M059J (cell line): ENCODE measurements around the gene WT1. TPM values are rescaled to one million over a fixed set of nuclear protein-coding genes. Genes with fewer than 3 reads are reported as not detected.
"Not testable (repeated sequence)": the region's sequence is repeated elsewhere in the genome, so short reads cannot be mapped to it uniquely, and the experiment has no call there.

Experiments used
- DNase-seq: peaks from one replicate; pipeline ENCODE4 v3.0.0-alpha.2; 2012; ENCODE audit warnings: low read depth
- total RNA-seq: library from RNA; depleted of rRNA; stranded (reverse); fragments of >200 nt; shearing (Covaris generic); gene quantifications from 2 replicates; pipeline ENCODE4 v1.2.3, GENCODE V29; 2014; rRNA removed

The WT1 gene
- 4.6 and 5.9 TPM in 2 replicates for total RNA-seq

GRCh38 chr11:32435511-32435941, at the start of gene WT1:
WT1 (minus strand) TSS chr11:32435539.
- DNase-seq, result peak; percentile 58

- no peak for DNase-seq
These were observed 44.0 kb upstream of the WT1 start for GRCh38 chr11:32479291-32479690.

- DNase-seq, result no peak
These were observed 43.0 kb upstream of the WT1 start for GRCh38 chr11:32478277-32478731.

GRCh38 chr11:32473282-32473909, 38.1 kb upstream of the WT1 start:
- DNase-seq, result peak; percentile 41

GRCh38 chr11:32472226-32472625, 36.9 kb upstream of the WT1 start:
- DNase-seq, result peak; percentile 25

GRCh38 chr11:32471544-32471943, 36.2 kb upstream of the WT1 start:
- DNase-seq, result not testable (repeated sequence)

- no peak for DNase-seq
These were observed 34.5 kb upstream of the WT1 start for GRCh38 chr11:32469791-32470190.

- DNase-seq, result peak; percentile 89
These were observed 31.1 kb upstream of the WT1 start for GRCh38 chr11:32466279-32466915.

- DNase-seq, result no peak
These were observed 28.7 kb upstream of the WT1 start for GRCh38 chr11:32464078-32464477.

GRCh38 chr11:32462011-32462690, 26.8 kb upstream of the WT1 start:
- no peak for DNase-seq

- DNase-seq, result no peak
These were observed 21.5 kb upstream of the WT1 start for GRCh38 chr11:32456864-32457263.

GRCh38 chr11:32454993-32455392, 19.7 kb upstream of the WT1 start:
- no peak for DNase-seq

- peak; percentile 40 for DNase-seq
These were observed 16.5 kb upstream of the WT1 start for GRCh38 chr11:32451808-32452207.

- no peak for DNase-seq
These were observed 15.0 kb upstream of the WT1 start for GRCh38 chr11:32450372-32450771.

GRCh38 chr11:32448232-32448631, 12.9 kb upstream of the WT1 start:
- peak; percentile 70 for DNase-seq

- no peak for DNase-seq
These were observed 11.9 kb upstream of the WT1 start for GRCh38 chr11:32447252-32447651.

- no peak for DNase-seq
These were observed 10.9 kb upstream of the WT1 start for GRCh38 chr11:32446227-32446626.

- DNase-seq, result no peak
These were observed 8.8 kb upstream of the WT1 start for GRCh38 chr11:32444186-32444585.

GRCh38 chr11:32440916-32441315, 5.6 kb upstream of the WT1 start:
- DNase-seq, result no peak

GRCh38 chr11:32440312-32440908, 5.1 kb upstream of the WT1 start:
- no peak for DNase-seq

GRCh38 chr11:32439501-32440210, 4.3 kb upstream of the WT1 start:
- no peak for DNase-seq
